Thyroid gland (tissue), 4 donors: ENCODE measurements around the gene RABGAP1. TPM values are rescaled to one million over a fixed set of nuclear protein-coding genes. Genes with fewer than 3 reads are reported as not detected.

Source experiments
- DNase-seq, 2 donors: peaks; one replicate each; pipeline ENCODE4 v3.0.0-alpha.2; 2019
- H3K27ac ChIP-seq, 3 donors: fragments of 200-600 bp; sonication (generic); 1 replicate in 2 of 3; 2 replicates in 1 of 3; pipeline ENCODE4 v1.5.1; 2016 to 2019; ENCODE audit warnings: mild to moderate bottlenecking in 1 of 3, moderate library complexity in 1 of 3
- H3K27me3 ChIP-seq: fragments of 200-600 bp; sonication (generic); one replicate; pipeline ENCODE4 v1.5.1; 2019
- H3K36me3 ChIP-seq, 2 donors: fragments of 200-600 bp; sonication (generic); one replicate each; pipeline ENCODE4 v1.5.1; 2016 to 2019
- H3K4me1 ChIP-seq, 2 donors: fragments of 200-600 bp; sonication (generic); one replicate each; pipeline ENCODE4 v1.5.1; 2017 to 2019
- H3K4me3 ChIP-seq, 3 donors: fragments of 200-600 bp; sonication (generic); replicated peaks in 1 of 3; 1 replicate in 2 of 3; 2 replicates in 1 of 3; pipeline ENCODE4 v1.5.1; 2016; ENCODE audit warnings: mild to moderate bottlenecking in 1 of 3
- H3K9me3 ChIP-seq: fragments of 200-600 bp; sonication (generic); one replicate; pipeline ENCODE4 v1.5.1; 2017
- POLR2A ChIP-seq, 2 donors: fragments of 450-650 bp; IDR thresholded peaks; one replicate each; pipeline ENCODE4 v1.6.1; 2017; ENCODE audit warnings: antibody characterized with exemption in 2 of 2, mild to moderate bottlenecking in 2 of 2, moderate library complexity in 1 of 2
- WGBS, 2 donors: methylation state at CpG; one replicate each; pipeline ENCODE4 v1.1.5; 2017; 5-methylcytosine and 5-hydroxymethylcytosine counted together
- intact Hi-C: fragments of 100-400 bp; cut with DNase I; formaldehyde crosslinking; loops from one replicate; pipeline ENCODE4 v1.15.1; 2023
- total RNA-seq, 4 donors: library from RNA; depleted of rRNA; stranded (reverse); fragments of >200 nt; gene quantifications; one replicate each; pipeline ENCODE4 v1.2.3, GENCODE V29; 2016
- TF ChIP-seq, protein P1 (sequence below), 6 experiments: fragments of 200-600 bp in 3 of 6; fragments of 450-650 bp in 3 of 6; sonication (generic) in 3 of 6; IDR thresholded peaks; one replicate each; pipeline ENCODE4 v1.5.1; 2016 to 2019; ENCODE audit warnings: antibody characterized with exemption in 6 of 6, mild to moderate bottlenecking in 2 of 6, inconsistent platforms in 1 of 6, moderate library complexity in 1 of 6

The RABGAP1 gene
- total RNA-seq, 4 donors from 2014 or later: 90.7 to 144 (median 127) TPM

DNA sequence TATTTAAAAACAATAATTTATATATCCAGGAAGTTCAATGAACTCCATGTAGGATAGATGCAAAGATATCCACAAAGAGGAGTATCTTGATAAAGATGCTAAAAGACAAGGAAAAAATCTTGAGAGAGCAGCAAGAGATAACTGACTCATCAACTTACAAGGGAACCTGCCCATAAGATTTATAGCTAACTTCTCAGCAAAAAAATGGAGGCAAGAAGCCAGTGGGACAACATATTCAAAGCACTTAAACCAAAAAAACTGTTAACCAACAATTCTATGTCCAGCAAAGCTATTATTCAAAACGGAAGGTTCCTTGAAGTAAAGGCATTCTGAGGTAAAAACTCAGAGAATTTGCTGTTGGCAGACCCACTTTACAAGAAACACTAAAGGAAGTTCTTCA, 20.3 kb downstream of the RABGAP1 start:
- Histone ChIP-seq H3K27ac (no peak overlapping the region), H3K27me3 (no peaks in the 10 kb centered on the region), H3K4me1 (peaks cover 10% of the 10 kb centered on the region in 2 donors), H3K4me3 (no peak overlapping the region), H3K9me3 (no peaks in the 10 kb centered on the region), H3K36me3 (no peaks in the 10 kb centered on the region)
- no peak for DNase-seq
- intact Hi-C loops: no loop called here
- TF ChIP-seq, protein P1, sequence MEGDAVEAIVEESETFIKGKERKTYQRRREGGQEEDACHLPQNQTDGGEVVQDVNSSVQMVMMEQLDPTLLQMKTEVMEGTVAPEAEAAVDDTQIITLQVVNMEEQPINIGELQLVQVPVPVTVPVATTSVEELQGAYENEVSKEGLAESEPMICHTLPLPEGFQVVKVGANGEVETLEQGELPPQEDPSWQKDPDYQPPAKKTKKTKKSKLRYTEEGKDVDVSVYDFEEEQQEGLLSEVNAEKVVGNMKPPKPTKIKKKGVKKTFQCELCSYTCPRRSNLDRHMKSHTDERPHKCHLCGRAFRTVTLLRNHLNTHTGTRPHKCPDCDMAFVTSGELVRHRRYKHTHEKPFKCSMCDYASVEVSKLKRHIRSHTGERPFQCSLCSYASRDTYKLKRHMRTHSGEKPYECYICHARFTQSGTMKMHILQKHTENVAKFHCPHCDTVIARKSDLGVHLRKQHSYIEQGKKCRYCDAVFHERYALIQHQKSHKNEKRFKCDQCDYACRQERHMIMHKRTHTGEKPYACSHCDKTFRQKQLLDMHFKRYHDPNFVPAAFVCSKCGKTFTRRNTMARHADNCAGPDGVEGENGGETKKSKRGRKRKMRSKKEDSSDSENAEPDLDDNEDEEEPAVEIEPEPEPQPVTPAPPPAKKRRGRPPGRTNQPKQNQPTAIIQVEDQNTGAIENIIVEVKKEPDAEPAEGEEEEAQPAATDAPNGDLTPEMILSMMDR (IDR thresholded peaks at IDR 0.05): no peak
- no peak for TF ChIP-seq POLR2A (IDR thresholded peaks at IDR 0.05)
- WGBS, 2 donors: 78 to 84% methylated on average over 1 of the region's 1 CpG

GRCh38 chr9:122975196-122975595, 34.4 kb downstream of the RABGAP1 start:
- Histone ChIP-seq H3K4me3 (no peak overlapping the region), H3K27ac (peak overlapping the region; percentile 70 to 83 (median 75)), H3K27me3 (no peaks in the 10 kb centered on the region), H3K36me3 (no peaks in the 10 kb centered on the region), H3K4me1 (peaks cover 20 to 32% of the 10 kb centered on the region in 2 donors), H3K9me3 (no peaks in the 10 kb centered on the region)
- DNase-seq: no peak
- intact Hi-C loops: no loop called here
- 72 to 75% methylated on average over 2 of the region's 2 CpGs for WGBS, 2 donors
- TF ChIP-seq POLR2A (IDR thresholded peaks at IDR 0.05): no peak
- TF ChIP-seq, protein P1 (IDR thresholded peaks at IDR 0.05): no peak

- TF ChIP-seq, protein P1 (IDR thresholded peaks at IDR 0.05): no peak
- no peak for TF ChIP-seq POLR2A (IDR thresholded peaks at IDR 0.05)
Measured at GRCh38 chr9:122978601-122979000, 37.8 kb downstream of the RABGAP1 start.

DNA sequence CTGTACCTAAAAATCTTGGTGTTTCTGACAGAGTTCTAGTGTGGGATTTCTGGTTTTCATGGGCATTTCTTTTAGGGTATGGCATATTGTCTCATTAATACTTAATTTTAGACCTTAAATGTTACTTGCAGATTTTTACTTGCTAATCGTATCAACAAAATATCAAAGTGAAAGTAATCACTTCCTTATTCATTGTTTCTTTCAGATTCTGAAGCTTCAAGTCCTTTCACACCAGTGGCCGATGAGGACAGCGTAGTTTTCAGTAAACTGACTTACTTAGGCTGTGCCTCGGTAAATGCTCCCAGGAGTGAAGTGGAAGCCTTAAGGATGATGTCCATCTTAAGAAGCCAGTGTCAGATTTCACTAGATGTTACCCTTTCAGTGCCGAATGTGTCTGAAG, 45.2 kb downstream of the RABGAP1 start:
- WGBS, 2 donors: 47 to 61% methylated on average over 5 of the region's 5 CpGs
- no peaks in the 10 kb centered on the region for H3K4me1 ChIP-seq
- H3K27me3 ChIP-seq: no peaks in the 10 kb centered on the region
- intact Hi-C loops: loop anchor here (10.0 kb wide), 1 partner anchor 51 kb away; the partner anchor contains the start of gene ZBTB26
- peaks cover 21% of the 10 kb centered on the region in 2 donors for H3K36me3 ChIP-seq
- no peak for DNase-seq
- no peaks in the 10 kb centered on the region for H3K9me3 ChIP-seq
- H3K4me3 ChIP-seq: no peak overlapping the region
- H3K27ac ChIP-seq: peak overlapping the region in 1 of 3 donors; percentile 15
- TF ChIP-seq POLR2A (IDR thresholded peaks at IDR 0.05): no peak
- TF ChIP-seq, protein P1 (IDR thresholded peaks at IDR 0.05): no peak

More at GRCh38 chr9:122978601-122979000, 37.8 kb downstream of the RABGAP1 start:
- no peaks in the 10 kb centered on the region for H3K27me3 ChIP-seq
- H3K27ac ChIP-seq: no peak overlapping the region
- intact Hi-C loops: no loop called here
- H3K9me3 ChIP-seq: no peaks in the 10 kb centered on the region
- no peak overlapping the region for H3K4me3 ChIP-seq
- DNase-seq: no peak
- H3K36me3 ChIP-seq: no peaks in the 10 kb centered on the region
- peaks cover 20 to 32% of the 10 kb centered on the region in 2 donors for H3K4me1 ChIP-seq
- WGBS, 2 donors: 67 to 76% methylated on average over 2 of the region's 2 CpGs

- WGBS, 2 donors: 92 to 97% methylated on average over 2 of the region's 2 CpGs
- Histone ChIP-seq H3K36me3 (peaks cover 21% of the 10 kb centered on the region in 2 donors), H3K4me1 (no peaks in the 10 kb centered on the region), H3K27ac (peak overlapping the region in 1 of 3 donors; percentile 17), H3K4me3 (no peak overlapping the region), H3K27me3 (no peaks in the 10 kb centered on the region), H3K9me3 (no peaks in the 10 kb centered on the region)
- TF ChIP-seq POLR2A (IDR thresholded peaks at IDR 0.05): no peak
- TF ChIP-seq, protein P1 (IDR thresholded peaks at IDR 0.05): no peak
- no peak for DNase-seq
- intact Hi-C loops: loop anchor here (10.0 kb wide), 1 partner anchor 53 kb away; the partner anchor contains the start of gene ZBTB26
Measured at GRCh38 chr9:122988141-122988540, 47.3 kb downstream of the RABGAP1 start.
